Retinal pigment epithelial cell (primary cell): ENCODE data around the gene TNRC18.
A peak's percentile ranks its signal among the peaks of the same experiment; 100 is the strongest.

Experiments used
- DNase-seq: peaks from one replicate; pipeline ENCODE4 v3.0.0-alpha.2; 2010; ENCODE audit warnings: low read depth
- H3K4me3 ChIP-seq: 2 replicates; pipeline ENCODE4 v1.5.1; 2011; ENCODE audit warnings: mild to moderate bottlenecking, low read length, control low read depth, moderate library complexity
- CTCF ChIP-seq: conservative IDR thresholded peaks from 2 replicates; pipeline ENCODE4 v1.5.1; 2011; ENCODE audit warnings: low read depth, low read length, control low read depth, inconsistent platforms

TNRC18 gene

DNA sequence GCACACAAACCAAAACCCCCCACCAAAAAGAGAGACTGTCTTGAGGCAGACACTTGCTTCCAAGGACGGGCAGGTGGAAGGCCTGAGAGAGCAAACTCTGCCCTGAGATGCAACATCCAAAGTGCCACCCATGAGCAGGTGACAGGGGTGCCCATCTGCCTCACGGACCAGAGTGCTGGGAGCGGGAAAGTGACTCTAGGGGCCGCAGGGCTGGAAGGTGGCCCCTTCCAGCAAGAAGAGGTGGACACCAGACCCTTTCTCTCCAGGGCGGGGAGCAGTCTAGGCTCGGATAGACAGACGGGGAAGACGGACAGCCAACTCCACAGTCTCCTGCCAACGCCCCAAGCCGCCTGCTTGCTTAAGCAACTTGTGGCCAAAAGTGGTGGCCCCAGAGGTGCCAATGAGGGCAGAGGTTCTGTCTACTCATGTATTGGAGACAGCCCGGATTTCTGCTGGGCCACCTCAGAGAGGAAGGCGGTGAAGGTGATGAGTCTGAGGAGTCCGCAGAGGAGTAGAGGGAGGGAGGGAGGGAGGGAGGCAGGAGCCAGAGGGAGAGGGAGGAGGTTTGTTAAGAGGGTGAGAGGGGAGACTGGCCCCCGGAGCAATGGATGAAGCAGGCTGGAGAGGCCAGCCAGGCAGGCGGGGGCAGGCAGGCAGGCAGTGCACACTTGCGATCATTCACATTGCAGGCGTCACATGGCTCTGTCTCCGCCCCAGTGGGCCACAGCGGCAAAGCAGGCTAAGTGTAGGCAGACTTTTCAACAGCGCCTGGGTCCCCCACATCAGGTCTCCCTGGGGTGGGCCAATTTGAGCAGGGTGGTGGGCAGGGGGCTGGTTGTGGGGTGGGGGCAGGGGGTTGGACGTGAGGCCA is 75.3 kb downstream of the TNRC18 start:
- no peak for DNase-seq
- TF ChIP-seq CTCF, result peak; percentile 8
- H3K4me3 ChIP-seq, result no peak overlapping the region

DNA sequence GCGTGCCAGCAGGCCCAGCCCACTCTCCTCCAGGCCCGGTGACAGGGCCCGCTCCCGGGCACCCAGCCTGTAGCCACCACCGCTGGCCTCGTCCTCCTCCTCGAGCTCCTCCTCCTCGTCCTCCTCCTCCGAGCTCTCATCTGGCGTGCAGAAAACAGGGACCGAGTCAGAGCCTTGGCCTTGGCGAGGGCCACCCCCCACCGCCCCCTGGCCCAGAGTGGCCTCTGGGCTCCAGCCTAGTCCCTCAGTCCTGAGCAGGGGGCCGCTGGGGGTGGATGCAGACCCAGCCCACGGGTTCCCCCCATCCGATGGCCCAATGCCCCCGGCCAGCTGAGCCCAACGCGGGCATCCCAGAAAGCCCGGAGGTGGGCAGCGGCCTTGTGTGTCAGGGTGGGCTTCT is 78.0 kb downstream of the TNRC18 start:
- DNase-seq, result no peak
- H3K4me3 ChIP-seq, result no peak overlapping the region
- no peak for TF ChIP-seq CTCF

GRCh38 chr7:5345171-5345570 is 78.5 kb downstream of the TNRC18 start:
- no peak for DNase-seq
- no peak for TF ChIP-seq CTCF
- no peak overlapping the region for H3K4me3 ChIP-seq

DNA sequence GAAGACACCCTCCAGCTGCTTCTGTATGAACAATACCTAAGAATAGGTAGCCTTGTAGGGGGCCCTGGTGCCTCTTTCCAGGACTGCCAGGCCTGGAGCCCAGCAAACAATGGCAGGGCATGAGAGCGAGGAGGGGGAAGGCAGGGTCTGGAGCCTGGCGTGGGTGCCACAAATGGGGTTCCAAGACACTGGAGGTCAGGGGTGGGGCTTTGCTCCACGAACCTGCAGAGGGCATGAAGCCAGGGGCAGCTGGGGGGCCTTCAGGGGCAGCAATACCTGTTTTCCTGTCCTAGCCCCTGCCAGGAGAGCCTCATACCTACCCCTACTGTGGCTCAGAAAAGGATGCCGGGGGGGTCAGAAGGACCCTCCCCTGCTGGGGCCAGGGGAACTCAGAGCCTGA is 79.3 kb downstream of the TNRC18 start:
- H3K4me3 ChIP-seq, result no peak overlapping the region
- DNase-seq, result no peak
- no peak for TF ChIP-seq CTCF

- TF ChIP-seq CTCF, result no peak
- no peak for DNase-seq
- no peak overlapping the region for H3K4me3 ChIP-seq
Observed at GRCh38 chr7:5343884-5344283, 79.8 kb downstream of the TNRC18 start.

DNA sequence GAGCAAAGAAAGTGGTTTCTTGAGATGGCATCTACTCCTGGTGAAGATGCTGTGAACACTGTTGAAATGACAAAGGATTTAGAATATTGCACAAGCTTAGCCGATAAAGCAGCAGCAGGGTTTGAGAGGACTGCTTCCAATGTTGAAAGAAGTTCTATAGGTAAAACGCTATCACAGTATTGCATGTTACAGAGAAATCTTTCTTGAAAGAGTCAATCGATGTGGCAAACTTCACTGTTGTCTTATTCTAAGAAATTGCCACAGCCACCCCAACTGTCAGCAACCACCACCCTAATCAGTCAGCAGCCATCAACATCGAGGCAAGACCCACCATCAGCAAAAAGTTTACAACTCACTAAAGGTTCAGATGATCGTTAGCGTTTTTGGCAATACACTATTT is 81.0 kb downstream of the TNRC18 start:
- no peak for DNase-seq
- H3K4me3 ChIP-seq, result no peak overlapping the region
- no peak for TF ChIP-seq CTCF

DNA sequence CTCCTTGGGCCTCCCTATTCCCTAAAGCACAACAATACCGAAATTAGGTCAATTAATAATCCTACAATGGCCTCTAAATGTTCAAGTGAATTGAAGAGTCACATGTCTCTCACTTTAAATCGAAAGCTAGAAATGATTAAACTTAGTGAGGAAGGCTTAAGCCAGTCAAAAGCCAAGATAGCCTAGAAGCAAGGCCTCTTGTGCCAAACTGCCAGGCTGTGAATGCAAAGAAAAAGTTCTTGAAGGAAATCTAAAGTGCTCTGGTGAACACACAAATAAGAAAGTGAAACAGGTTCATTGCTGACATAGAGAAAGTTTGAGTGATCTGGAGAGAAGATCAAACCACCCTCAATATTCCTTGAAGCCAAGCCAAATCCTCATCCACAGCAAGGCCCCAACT is 83.7 kb downstream of the TNRC18 start:
- DNase-seq, result no peak
- TF ChIP-seq CTCF, result no peak
- H3K4me3 ChIP-seq, result no peak overlapping the region
